ENCODE measurements around the gene MYL5. TPM values are rescaled to one million over a fixed set of nuclear protein-coding genes. Genes with fewer than 3 reads are reported as not detected.

Gene MYL5
- total RNA-seq, 1 experiment from 2014 or later: 8.5 TPM

DNA sequence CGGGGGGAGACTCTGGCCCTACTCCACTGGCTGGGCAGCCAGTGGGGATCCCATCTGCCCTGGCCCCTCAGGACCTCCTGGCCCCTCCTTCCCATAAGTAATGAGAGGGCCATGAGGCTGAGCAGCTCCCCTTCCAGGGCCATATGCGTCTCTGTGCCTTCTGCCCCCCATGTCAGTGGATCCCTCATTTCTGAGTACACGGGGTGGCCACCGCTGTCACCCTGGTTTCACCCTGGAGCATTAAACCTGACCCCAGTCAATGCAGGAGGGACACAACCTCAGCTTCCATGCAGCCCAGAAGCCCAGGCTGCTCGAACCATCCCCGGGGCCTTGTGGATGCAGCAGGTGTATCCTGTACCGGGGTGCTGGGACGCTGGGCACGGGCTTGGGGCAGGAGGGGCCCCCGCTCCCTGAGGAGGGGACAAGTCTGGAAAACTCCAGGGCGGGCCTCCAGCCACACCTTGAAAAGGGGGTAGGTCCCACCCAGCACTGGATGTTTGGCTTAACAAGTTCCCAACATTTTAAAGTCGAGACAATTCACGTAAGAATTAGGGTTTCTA lies 24.5 kb upstream of the MYL5 start:
- Mint-ChIP-seq H3K9me3 (ENCODE audit: low read depth, unreplicated experiment) (peaks cover 4% of the 10 kb centered on the region), H3K4me1 (ENCODE audit: low read depth, unreplicated experiment) (no peaks in the 10 kb centered on the region), H3K4me3 (ENCODE audit: low read depth, unreplicated experiment) (no peak overlapping the region), H3K27me3 (ENCODE audit: unreplicated experiment) (peaks cover 26% of the 10 kb centered on the region), H3K27ac (ENCODE audit: unreplicated experiment) (no peak overlapping the region), H3K36me3 (ENCODE audit: insufficient read depth, unreplicated experiment) (no peaks in the 10 kb centered on the region)
- no peak for TF ChIP-seq CTCF (IDR thresholded peaks at IDR 0.05; ENCODE audit: unreplicated experiment)
- CTCF ChIA-PET: no interaction called here
- no peak for DNase-seq
- BruUV-seq (replicated peaks): no TSS peak
- intact Hi-C loops (cut with micrococcal nuclease; ENCODE audit: unreplicated experiment): no loop called here

DNA sequence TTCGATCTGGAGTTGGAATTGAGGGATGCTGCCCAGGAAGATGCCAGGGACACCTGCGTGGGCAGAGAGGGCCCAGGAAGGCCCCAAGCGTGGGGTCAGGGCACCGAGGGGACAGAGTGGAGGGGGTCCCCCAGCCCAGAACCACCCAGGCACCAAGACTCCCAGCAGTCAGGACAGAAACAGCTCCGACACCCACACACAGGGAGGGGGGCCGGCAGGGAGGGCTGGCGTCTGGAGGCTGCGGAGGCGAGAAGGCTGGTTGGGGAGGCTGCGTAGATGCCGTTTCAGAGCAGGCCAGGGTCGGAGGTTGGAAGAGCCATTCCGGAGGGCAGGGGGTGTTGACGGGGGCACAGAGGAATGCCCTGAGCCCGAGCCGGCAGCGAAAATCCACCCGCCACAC lies 23.9 kb upstream of the MYL5 start:
- Mint-ChIP-seq H3K27me3 (ENCODE audit: unreplicated experiment) (peaks cover 26% of the 10 kb centered on the region), H3K4me3 (ENCODE audit: low read depth, unreplicated experiment) (no peak overlapping the region), H3K4me1 (ENCODE audit: low read depth, unreplicated experiment) (no peaks in the 10 kb centered on the region), H3K27ac (ENCODE audit: unreplicated experiment) (no peak overlapping the region), H3K36me3 (ENCODE audit: insufficient read depth, unreplicated experiment) (no peaks in the 10 kb centered on the region), H3K9me3 (ENCODE audit: low read depth, unreplicated experiment) (peaks cover 4% of the 10 kb centered on the region)
- no peak for TF ChIP-seq CTCF (IDR thresholded peaks at IDR 0.05; ENCODE audit: unreplicated experiment)
- CTCF ChIA-PET: no interaction called here
- no peak for DNase-seq
- BruUV-seq (replicated peaks): no TSS peak
- intact Hi-C loops (cut with micrococcal nuclease; ENCODE audit: unreplicated experiment): no loop called here

GRCh38 chr4:650951-651883 lies 23.1 kb upstream of the MYL5 start:
- no peak overlapping the region for H3K27ac Mint-ChIP-seq (ENCODE audit: unreplicated experiment)
- H3K9me3 Mint-ChIP-seq (ENCODE audit: low read depth, unreplicated experiment): peaks cover 2% of the 10 kb centered on the region
- BruUV-seq (replicated peaks): no TSS peak
- no peaks in the 10 kb centered on the region for H3K4me1 Mint-ChIP-seq (ENCODE audit: low read depth, unreplicated experiment)
- no peak overlapping the region for H3K4me3 Mint-ChIP-seq (ENCODE audit: low read depth, unreplicated experiment)
- DNase-seq: no peak
- CTCF ChIA-PET: no interaction called here
- H3K36me3 Mint-ChIP-seq (ENCODE audit: insufficient read depth, unreplicated experiment): peaks cover 5% of the 10 kb centered on the region
- no peak for TF ChIP-seq CTCF (IDR thresholded peaks at IDR 0.05; ENCODE audit: unreplicated experiment)
- intact Hi-C loops (cut with micrococcal nuclease; ENCODE audit: unreplicated experiment): no loop called here
- peaks cover 26% of the 10 kb centered on the region for H3K27me3 Mint-ChIP-seq (ENCODE audit: unreplicated experiment)

GRCh38 chr4:651884-652642 lies 22.3 kb upstream of the MYL5 start:
- no peak for DNase-seq
- H3K27ac Mint-ChIP-seq (ENCODE audit: unreplicated experiment): no peak overlapping the region
- TF ChIP-seq CTCF (IDR thresholded peaks at IDR 0.05; ENCODE audit: unreplicated experiment): no peak
- H3K4me3 Mint-ChIP-seq (ENCODE audit: low read depth, unreplicated experiment): no peak overlapping the region
- BruUV-seq (replicated peaks): no TSS peak
- H3K27me3 Mint-ChIP-seq (ENCODE audit: unreplicated experiment): peaks cover 20% of the 10 kb centered on the region
- intact Hi-C loops (cut with micrococcal nuclease; ENCODE audit: unreplicated experiment): no loop called here
- H3K4me1 Mint-ChIP-seq (ENCODE audit: low read depth, unreplicated experiment): no peaks in the 10 kb centered on the region
- peaks cover 4% of the 10 kb centered on the region for H3K9me3 Mint-ChIP-seq (ENCODE audit: low read depth, unreplicated experiment)
- peaks cover 5% of the 10 kb centered on the region for H3K36me3 Mint-ChIP-seq (ENCODE audit: insufficient read depth, unreplicated experiment)
- CTCF ChIA-PET: no interaction called here

All from Calu3 (cell line).